ENCODE data around the gene CREG1. TPM values are rescaled to one million over a fixed set of nuclear protein-coding genes. Genes with fewer than 3 reads are reported as not detected.
A peak's percentile ranks its signal among the peaks of the same experiment; 100 is the strongest.

The CREG1 gene
- total RNA-seq, 1 experiment from 2014 or later = 63.9 TPM

- TF ChIP-seq EZH2 (IDR thresholded peaks at IDR 0.05; ENCODE audit: low read length, unreplicated experiment) = no peak
- TF ChIP-seq, protein P1, sequence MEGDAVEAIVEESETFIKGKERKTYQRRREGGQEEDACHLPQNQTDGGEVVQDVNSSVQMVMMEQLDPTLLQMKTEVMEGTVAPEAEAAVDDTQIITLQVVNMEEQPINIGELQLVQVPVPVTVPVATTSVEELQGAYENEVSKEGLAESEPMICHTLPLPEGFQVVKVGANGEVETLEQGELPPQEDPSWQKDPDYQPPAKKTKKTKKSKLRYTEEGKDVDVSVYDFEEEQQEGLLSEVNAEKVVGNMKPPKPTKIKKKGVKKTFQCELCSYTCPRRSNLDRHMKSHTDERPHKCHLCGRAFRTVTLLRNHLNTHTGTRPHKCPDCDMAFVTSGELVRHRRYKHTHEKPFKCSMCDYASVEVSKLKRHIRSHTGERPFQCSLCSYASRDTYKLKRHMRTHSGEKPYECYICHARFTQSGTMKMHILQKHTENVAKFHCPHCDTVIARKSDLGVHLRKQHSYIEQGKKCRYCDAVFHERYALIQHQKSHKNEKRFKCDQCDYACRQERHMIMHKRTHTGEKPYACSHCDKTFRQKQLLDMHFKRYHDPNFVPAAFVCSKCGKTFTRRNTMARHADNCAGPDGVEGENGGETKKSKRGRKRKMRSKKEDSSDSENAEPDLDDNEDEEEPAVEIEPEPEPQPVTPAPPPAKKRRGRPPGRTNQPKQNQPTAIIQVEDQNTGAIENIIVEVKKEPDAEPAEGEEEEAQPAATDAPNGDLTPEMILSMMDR (conservative IDR thresholded peaks at IDR 0.05; ENCODE audit: low read depth, low read length) = no peak
- no peak for TF ChIP-seq EZH2phosphoT487 (IDR thresholded peaks at IDR 0.05; ENCODE audit: borderline replicate concordance, low read length)
- no peak overlapping the region for H3K27ac ChIP-seq (ENCODE audit: low read length)
- no peaks in the 10 kb centered on the region for H4K20me1 ChIP-seq (ENCODE audit: low read length)
- H3K9ac ChIP-seq (ENCODE audit: low read length) = no peak overlapping the region
- H3K79me2 ChIP-seq (ENCODE audit: low read length) = no peaks in the 10 kb centered on the region
- no peak overlapping the region for H3K4me3 ChIP-seq (ENCODE audit: low read length)
- ATAC-seq = peak; percentile 21
- DNase-seq = no peak
- ChIA-PET CTCF (interaction anchor here (0.6 to 2.0 kb wide), 5 partner anchors 77 to 266 kb away, joined by 3 to 8 read pairs (median 5); no protein-coding TSS in a partner anchor), POLR2A (ENCODE audit: unreplicated experiment) (interaction anchor here (0.5 kb wide), 1 partner anchor 156 kb away, joined by 3 read pairs; no protein-coding TSS in a partner anchor)
- intact Hi-C loops (cut with micrococcal nuclease) = loop anchor here (1.0 to 5.0 kb wide), 6 partner anchors 78 to 466 kb away; partner anchors contain the start of gene POU2F1
- no peaks in the 10 kb centered on the region for H3K4me1 ChIP-seq (ENCODE audit: insufficient read depth, low read length)
- no peaks in the 10 kb centered on the region for H3K36me3 ChIP-seq (ENCODE audit: low read depth, low read length)
- no peaks in the 10 kb centered on the region for H3K9me3 ChIP-seq (ENCODE audit: low read length)
- no peaks in the 10 kb centered on the region for H3F3A ChIP-seq (ENCODE audit: low read length, unreplicated experiment)
- no peak overlapping the region for H2AFZ ChIP-seq (ENCODE audit: low read length)
- no peak overlapping the region for H3K4me2 ChIP-seq (ENCODE audit: low read length)
- 0 out of 2 replicates have a peak, but pooled peaks cover 5% of the 10 kb centered on the region for H3K27me3 ChIP-seq (ENCODE audit: low read length)
- BruUV-seq (replicated peaks) = no TSS peak
- no peaks in the 10 kb centered on the region for H3K9me2 ChIP-seq (replicated peaks; ENCODE audit: low read length)
Observed at GRCh38 chr1:167532964-167533824, 20.4 kb downstream of the CREG1 start.

DNA sequence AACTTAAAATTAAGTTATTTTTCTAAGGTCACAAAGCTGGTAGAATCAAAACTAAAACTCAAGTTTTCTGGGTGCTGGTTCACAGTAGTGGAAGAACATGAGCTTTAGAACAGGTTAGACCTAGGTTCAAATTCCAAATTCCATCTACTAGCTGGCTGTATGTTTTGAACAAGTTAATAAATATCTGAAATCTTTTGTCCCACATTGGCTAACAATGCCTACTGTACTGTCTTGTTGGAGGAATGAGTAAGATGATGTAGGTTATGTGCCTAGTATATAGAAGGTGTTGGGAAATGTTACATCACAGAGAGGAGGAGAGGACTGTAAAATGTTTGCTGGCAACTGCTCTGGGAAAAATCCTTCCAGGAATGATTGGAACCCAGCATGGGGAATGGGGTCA lies 21.2 kb downstream of the CREG1 start:
- POLR2A ChIA-PET (ENCODE audit: unreplicated experiment) = no interaction called here
- no peaks in the 10 kb centered on the region for H3K36me3 ChIP-seq (ENCODE audit: low read depth, low read length)
- no peak overlapping the region for H3K27ac ChIP-seq (ENCODE audit: low read length)
- BruUV-seq (replicated peaks) = no TSS peak
- ATAC-seq (no peak), DNase-seq (no peak)
- H3K4me1 ChIP-seq (ENCODE audit: insufficient read depth, low read length) = no peaks in the 10 kb centered on the region
- H3K9ac ChIP-seq (ENCODE audit: low read length) = no peak overlapping the region
- H2AFZ ChIP-seq (ENCODE audit: low read length) = no peak overlapping the region
- no peaks in the 10 kb centered on the region for H3K9me3 ChIP-seq (ENCODE audit: low read length)
- no peaks in the 10 kb centered on the region for H3F3A ChIP-seq (ENCODE audit: low read length, unreplicated experiment)
- no peaks in the 10 kb centered on the region for H4K20me1 ChIP-seq (ENCODE audit: low read length)
- H3K4me3 ChIP-seq (ENCODE audit: low read length) = no peak overlapping the region
- H3K4me2 ChIP-seq (ENCODE audit: low read length) = no peak overlapping the region
- 0 out of 2 replicates have a peak, but pooled peaks cover 5% of the 10 kb centered on the region for H3K27me3 ChIP-seq (ENCODE audit: low read length)
- no peaks in the 10 kb centered on the region for H3K79me2 ChIP-seq (ENCODE audit: low read length)
- intact Hi-C loops (cut with micrococcal nuclease) = loop anchor here (2.0 to 5.0 kb wide), 4 partner anchors 78 to 465 kb away; partner anchors contain the start of gene POU2F1
- TF ChIP-seq EZH2phosphoT487 (IDR thresholded peaks at IDR 0.05; ENCODE audit: borderline replicate concordance, low read length) = no peak
- no peak for TF ChIP-seq EZH2 (IDR thresholded peaks at IDR 0.05; ENCODE audit: low read length, unreplicated experiment)
- TF ChIP-seq, protein P1 (conservative IDR thresholded peaks at IDR 0.05; ENCODE audit: low read depth, low read length) = no peak
- CTCF ChIA-PET = interaction anchor here (0.7 to 2.0 kb wide), 2 partner anchors 265 to 305 kb away, joined by 4 to 5 read pairs; no protein-coding TSS in a partner anchor
- no peaks in the 10 kb centered on the region for H3K9me2 ChIP-seq (replicated peaks; ENCODE audit: low read length)

Measured in PC-3 (cell line).